Pulmonary artery endothelial cell (primary cell): Measurements from ENCODE around the gene HTD2. TPM values are rescaled to one million over a fixed set of nuclear protein-coding genes. Genes with fewer than 3 reads are reported as not detected.
"Not testable (repeated sequence)": the region's sequence is repeated elsewhere in the genome, so short reads cannot be mapped to it uniquely, and the experiment has no call there.

Experiments
- DNase-seq: peaks from one replicate; pipeline ENCODE4 v3.0.0-alpha.2; 2011; ENCODE audit warnings: low read depth, low spot score
- total RNA-seq: library from RNA; depleted of rRNA; stranded (reverse); fragments of >200 nt; gene quantifications from 2 replicates; pipeline ENCODE4 v1.2.3, GENCODE V29; 2014

The HTD2 gene
- total RNA-seq, 1 donor from 2014 or later: 5.4 TPM

DNA sequence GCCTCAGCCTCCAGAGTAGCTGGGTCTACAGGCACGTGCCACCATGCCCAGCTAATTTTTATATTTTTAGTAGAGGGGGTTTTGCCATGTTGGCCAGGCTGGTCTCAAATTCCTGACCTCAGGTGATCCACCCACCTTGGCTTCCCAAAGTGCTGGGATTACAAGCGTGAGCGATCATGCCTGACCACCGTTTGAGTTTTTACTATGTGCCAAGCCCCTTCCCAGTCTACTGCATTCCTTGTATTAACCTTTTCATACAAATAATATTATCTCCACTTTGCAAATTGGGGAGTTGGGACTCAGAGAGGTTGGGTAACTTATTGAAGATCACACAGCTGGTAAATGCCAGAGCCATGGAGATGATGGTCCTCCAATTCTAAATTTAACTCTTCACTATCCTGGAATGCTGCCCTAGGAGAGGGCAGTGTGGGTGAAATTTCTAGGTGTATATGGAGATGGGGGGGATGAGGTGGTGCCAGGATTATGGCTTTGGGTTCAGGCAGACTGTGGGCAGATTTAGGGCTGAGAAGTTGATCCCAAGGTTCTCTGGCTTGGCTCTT lies 25.4 kb downstream of the HTD2 start:
- no peak for DNase-seq

DNA sequence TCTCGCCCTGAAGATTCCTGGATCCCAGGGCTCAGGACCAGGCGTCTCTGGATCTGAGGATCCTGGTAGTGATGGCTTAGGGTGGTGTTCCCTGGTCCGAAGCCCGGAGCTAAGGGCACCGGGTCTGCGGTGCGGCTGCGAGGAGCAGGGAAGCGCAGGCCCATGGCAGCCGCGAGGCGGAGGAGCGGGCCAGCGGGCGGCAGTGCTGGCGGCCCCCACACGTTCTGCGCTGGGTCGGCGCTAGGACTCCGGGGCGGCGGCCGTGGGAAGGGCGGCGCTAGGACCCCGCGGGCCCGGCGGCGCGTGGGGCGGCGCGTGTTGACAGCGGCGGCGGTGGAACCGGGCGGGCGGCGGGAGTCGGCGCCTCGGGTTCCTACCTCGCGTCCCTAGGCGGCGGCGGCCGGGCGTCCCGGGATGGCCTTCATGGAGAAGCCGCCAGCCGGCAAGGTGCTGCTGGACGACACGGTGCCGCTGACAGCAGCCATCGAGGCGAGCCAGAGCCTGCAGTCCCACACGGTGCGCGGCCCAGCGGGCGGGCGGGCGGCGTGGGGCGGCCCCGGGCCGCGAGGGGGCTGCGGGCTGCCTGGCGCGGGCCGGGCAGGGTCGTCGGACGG lies 26.4 kb downstream of the HTD2 start, which contains the start of gene PXK:
Gene PXK, plus strand, starts transcription at position 318 of the 614 bp plus-strand sequence. Its CDS starts 97 bp downstream, at position 415.
- no peak for DNase-seq

DNA sequence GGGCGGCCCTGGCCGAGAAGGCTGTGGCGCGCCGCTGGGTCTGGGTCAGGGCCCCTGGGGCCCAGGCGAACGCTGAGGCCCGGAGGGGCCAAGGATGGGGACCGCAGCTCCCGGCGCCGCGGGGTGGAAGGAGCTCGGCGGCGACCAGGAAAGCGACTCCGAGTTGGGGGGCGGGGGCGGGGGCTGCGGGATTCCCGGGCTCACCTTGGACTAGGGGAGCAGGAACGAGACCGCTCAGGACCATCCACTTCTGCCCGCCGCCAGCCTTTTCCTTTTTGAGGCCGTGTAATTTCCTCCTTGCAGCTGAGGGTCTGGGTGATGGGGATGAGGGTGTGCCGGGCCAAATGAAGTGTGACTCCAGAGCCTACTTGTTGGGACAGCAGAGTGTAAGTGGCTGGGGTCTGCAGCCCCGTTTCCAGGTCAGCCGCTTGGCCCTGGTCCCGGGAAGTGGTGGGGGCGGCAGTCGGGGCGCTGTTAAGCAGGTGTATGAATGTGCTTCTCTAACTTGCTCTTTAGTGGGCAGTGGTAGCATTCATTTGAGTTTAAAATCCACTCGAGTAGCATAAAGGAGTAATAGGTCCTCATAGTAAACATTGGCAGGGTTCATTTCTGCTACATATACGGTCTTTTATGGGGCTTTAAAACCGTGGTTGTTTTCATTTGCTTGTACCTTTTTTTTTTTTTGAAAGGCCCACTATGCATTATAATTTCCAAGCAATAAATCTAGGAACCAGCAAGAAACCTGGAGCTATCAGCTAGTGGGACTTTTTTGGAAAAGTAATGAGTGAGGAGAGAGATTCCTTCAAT lies 27.1 kb downstream of the HTD2 start:
- no peak for DNase-seq

DNA sequence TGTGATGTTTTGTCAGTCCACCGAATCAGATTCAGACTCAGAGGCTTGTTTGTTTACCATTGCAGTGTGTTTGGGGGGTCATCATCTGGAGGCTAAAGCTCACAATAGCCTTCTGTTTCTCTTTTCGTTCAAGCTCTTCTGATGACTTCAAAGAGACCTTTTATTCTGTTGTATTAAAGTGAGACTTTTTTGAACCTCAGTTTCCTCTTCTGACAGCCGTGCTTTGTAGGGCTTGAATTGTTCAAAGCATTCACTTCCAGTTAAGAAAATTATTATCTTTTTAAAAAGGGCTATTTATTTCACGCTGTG lies 27.6 kb downstream of the HTD2 start:
- no peak for DNase-seq

DNA sequence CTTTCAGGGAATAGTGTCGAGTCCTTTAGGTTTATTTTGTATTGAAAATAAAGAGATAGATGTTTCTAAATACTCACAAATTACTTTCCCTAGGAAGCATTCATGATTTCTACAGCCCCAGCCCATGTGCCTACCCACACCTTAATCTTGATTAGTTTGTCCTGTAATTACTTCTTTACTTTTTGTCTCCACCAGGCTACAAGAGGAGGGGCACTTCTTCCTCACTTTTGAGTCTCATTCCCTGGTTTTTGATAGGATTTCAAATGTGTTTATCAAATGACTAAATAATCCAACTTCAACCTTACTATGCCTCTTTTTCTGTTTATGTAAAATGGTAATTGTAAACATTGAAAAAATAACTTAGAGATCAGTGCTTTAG lies 28.2 kb downstream of the HTD2 start:
- DNase-seq: no peak

DNA sequence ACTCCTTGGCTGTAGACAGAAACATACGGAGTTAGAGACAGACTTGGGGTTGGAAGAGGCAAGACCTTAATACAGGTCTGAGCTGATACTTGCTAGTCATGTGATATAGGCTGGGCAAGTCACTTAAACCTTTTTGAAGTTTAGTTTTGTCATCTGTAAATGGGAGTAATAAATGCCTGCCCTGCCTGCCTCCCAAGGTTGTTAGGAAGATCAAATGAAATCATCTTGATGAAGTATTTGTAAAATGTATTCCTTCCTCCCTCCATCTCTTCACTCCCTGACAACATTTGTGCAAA lies 29.3 kb downstream of the HTD2 start:
- DNase-seq: no peak

DNA sequence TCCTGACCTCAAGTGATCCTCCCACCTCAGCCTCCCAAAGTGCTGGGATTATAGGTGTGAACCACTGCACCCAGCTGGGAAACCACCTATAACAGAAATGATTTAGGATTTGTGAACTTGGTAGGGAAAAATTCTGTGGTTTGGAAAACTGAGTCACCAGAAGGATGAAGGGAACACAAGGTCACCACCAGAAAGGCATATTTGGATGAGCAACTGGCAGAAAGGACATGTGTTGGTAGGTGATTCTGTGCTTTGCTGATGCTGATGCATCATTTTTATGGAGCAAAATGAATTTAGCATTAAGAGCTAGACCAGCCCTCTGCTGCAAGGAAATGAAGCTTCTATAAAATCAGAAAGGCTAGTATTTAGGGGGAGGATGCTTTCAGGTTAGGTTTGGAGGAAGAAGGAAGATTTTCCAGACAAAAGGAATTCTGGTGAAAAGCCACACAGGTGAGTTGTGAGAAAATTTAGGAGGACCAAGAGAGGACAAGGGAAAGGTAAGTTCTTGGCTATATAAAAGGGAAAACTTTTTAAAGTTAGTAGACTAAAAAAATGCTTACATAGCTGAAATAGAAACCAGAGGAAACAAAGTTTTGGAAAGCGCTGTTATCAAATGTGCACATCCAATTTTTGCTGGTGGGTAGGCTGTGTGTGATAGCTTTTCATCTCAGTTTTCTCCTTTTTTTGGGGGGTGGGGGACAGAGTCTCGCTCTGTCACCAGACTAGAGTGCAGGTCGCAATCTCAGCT lies 30.0 kb downstream of the HTD2 start:
- DNase-seq: no peak

DNA sequence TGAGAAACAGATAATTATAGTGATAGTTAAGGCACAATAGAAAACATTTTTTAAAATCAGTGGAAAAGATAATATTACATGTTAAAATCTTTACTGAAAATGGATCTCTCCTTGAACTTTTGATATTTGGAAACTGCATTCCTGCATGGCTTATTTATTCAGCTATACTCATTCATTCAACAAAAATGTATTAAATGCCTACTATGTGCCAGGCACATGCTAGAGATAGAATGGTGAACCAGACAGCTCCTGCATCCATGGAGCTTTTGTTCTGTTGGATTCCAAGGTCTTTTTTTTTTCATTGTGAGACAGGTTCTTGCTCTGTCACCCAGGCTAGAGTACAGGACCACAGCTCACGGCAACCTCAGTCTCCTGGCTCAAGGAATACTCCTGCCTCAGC lies 30.9 kb downstream of the HTD2 start:
- no peak for DNase-seq

DNA sequence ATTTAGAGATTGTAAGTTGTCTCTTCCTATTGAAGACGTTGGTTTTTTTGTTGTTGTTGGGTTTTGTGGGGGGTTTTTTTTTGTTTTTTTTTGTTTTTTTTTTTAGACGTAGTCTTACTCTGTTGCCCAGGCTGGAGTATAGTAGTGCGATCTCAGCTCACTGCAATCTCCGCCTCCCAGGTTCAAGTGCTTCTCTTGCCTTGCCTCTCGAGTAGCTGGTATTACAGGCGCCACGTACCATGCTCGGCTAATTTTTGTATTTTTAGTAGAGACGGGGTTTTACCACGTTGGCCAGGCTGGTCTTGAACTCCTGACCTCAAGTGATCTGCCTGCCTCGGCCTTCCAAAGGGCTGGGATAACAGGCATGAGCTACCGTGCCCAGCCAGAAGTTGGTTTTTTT lies 32.8 kb downstream of the HTD2 start:
- not testable (repeated sequence) for DNase-seq

DNA sequence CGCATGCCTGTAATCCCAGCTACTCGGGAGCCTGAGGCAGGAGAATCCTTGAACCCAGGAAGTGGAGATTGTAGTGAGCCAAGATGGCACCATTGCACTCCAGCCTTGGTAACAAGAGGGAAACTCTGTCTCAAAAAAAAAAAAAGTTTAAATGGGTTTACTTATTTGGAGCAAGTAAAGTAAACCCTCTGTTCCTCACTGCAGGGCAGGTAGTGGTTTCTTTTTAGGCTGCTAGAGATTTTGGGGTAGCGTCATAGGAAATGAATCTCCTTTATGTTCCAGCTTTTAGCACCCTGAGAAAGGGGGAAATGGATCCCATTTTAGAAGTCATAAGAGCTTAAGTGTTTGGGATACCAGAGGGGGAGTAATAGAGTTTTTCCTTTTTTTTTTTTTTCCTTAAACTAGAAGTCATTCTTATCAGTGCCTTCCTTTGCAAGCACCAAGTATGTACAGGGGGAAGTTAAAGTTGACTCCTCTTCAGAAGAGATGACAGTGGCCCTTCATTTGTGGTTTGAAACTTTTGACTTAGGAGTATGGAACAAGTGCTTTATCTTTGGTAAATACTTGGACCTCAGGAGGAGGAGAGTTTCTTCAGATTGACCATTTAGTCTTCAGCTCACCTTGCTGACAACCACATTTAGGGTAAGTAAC lies 34.4 kb downstream of the HTD2 start:
- no peak for DNase-seq

DNA sequence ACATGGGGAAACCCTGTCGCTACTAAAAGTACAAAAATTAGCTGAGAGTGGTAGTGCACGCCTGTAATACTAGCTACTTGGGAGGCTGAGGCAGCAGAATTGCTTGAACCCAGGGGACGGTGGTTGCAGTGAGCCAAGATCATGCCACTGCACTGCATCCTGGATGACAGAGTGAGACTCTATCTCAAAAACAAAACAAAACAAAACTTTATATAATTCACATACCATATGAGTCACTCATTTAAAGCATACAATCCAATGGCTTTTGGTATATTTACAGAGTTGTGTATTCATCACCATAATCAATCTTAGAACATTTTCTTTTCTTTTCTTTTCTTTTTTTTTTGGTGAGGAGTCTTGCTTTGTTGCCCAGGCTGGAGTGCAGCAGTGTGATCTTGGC lies 35.1 kb downstream of the HTD2 start:
- DNase-seq: no peak

DNA sequence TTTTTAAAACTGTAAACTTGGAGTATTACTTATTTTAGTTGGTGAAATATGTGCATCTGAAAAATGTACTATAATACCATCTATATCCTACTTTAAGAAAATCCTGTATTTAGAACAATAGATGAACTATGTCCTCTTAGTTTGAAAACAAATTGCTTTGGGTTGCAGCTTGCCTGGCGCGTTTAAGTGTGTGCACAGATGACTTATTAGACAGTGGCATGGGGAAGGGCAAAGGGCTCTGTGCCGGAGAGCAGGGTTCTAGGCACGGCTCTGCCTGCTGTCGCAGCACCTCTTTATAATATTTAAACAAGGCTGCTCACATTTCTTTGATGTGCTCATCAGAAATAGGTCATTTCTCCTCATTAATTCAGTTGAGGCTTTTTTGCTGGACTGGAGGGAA lies 36.4 kb downstream of the HTD2 start:
- DNase-seq: no peak

DNA sequence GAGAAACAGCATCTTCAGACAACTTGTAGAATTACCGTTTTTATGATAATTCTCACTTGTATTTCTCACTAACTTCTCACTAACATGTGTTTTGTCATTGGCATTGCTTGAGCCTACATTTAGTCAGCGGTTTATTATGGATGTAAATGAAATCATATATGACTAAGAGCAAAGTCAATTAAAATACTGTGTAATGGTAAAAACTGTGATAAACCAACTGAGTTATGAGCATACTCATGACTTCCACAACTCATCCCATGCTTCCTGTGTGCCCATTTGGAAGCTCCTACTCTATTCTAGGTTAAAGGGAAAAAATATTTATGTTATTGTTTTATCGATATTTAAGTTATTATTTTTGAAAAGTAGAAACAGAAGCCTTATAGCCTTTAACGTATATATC lies 39.1 kb downstream of the HTD2 start:
- DNase-seq: no peak

DNA sequence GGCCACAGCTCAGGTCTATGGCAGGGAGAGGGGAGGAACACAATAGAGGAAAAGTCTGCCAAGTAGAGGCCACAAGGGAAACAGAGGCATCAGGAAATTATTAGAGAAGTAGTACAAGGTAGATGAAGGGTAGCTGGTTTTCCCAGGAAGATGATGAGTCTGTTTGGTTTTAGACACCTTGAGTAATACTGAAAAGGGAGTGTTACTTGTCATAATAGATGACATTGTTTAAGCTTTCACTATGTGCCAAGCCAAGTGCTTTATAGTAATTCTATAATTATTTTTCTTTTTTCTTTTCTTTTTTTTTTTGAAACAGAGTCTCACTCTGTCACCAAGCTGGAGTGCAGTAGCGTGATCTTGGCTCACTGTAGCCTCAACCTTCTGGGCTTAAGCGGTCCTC lies 40.0 kb downstream of the HTD2 start:
- no peak for DNase-seq

DNA sequence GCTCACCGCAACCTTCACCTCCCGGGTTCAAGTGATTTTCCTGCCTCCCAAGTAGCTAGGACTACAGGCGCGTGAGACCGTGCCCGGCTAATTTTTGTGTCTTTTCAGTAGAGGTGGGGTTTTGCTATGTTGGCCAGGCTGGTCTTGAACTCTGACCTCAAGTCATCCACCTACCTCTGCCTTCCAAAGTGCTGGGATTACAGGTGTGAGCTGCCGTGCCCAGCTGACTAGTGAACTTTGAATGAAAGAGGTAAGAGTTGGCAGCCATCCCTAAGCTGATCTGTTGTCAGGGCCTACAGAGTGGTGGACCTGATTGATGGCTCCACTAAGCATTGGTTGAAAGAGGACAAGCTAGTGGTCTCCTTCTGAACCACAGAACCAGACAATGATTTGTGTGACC lies 41.7 kb downstream of the HTD2 start:
- DNase-seq: no peak

DNA sequence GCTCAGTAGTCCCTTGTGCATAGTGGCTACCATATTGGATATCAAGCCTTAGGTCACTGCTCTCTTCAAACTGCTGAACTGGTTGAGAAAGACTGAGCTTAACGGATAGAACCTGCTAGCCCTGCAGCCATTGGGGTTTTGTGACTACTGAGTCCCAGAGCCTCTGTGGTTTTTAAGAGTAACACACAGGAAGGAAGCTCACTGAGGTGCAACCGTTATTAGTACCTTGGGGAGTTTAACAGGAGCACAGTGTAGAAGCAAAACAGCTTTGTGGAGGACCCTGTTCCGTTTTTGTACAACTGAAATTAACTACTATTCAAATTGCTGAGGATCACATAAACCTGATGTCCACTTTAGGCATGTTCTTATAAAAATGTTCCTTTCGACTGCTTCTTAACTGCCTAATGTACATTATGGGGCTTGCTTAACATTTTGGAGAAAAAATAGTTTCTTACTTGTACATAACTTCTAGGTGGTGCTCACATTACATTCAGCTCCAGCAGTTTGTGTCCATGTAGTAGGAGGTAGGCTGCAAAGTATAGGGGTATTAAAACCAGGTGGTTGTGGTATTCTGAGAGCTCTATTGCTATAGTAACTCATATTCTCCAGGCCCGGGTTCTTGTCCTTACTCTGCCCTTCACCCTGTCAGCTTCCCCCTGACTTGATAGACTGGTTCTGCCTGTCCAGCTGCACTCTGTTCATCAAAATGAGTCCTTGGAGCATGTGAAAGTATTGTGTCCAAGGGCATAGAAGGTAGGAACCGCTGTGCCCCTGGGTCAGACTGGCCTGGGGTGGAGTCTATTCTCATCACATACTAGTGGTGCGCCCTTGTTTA lies 43.7 kb downstream of the HTD2 start:
- no peak for DNase-seq

DNA sequence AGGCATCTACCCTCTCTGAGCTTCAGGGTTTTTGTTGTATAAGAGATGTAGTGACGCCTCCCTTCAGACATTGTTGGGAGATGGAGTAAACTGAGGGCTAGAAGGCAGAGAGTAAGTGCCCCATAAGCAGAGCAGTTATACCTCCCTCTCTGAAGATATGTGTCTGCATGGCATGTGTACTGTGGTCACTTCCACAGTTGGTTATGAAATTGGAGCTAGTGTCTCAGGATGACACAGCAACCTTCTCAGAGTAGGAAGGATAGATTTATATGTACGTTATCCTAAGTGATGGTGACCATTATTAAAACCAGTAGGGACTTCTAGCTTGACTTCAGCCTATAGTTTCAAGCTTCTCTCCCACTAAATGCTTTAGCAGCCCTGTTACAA lies 44.3 kb downstream of the HTD2 start:
- no peak for DNase-seq

DNA sequence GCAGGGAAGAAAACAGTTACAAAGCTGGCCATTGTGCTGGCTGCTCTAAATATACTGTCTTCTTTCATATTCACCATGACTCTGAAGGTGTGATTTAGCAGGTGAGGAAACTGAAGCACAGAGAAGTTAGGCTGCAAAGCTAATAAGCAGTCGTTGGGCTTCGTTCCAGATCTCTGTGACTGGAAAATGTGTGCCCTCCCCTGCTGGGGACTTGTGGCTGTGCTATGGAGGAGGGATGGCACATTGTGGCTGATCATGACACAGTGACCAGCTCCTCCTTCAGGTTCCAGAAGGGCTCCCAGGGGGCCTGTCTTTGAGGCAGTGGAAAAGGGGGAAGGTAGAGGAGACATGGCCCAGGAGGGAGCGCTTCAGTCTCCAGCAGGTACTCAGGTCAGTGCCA lies 45.6 kb downstream of the HTD2 start:
- DNase-seq: no peak

DNA sequence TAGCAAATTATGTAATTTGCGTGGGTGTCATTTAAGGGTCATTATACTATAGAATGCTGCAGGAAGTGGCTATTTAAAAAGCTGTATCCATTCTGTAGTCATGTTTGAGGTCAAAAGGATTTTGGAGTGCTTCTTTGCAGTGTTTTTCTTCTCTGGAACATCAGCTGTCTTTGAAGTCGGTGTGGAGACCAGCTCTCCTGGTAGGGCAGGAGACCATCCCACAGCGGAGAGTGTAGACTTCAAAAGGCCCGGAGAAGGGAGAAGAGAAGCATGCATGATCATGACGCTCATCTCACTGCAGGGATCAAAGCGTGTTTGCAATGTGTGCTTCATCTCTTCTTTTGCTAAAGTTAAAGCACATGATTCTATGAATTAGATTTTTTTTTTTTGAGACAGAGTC lies 46.3 kb downstream of the HTD2 start:
- no peak for DNase-seq

DNA sequence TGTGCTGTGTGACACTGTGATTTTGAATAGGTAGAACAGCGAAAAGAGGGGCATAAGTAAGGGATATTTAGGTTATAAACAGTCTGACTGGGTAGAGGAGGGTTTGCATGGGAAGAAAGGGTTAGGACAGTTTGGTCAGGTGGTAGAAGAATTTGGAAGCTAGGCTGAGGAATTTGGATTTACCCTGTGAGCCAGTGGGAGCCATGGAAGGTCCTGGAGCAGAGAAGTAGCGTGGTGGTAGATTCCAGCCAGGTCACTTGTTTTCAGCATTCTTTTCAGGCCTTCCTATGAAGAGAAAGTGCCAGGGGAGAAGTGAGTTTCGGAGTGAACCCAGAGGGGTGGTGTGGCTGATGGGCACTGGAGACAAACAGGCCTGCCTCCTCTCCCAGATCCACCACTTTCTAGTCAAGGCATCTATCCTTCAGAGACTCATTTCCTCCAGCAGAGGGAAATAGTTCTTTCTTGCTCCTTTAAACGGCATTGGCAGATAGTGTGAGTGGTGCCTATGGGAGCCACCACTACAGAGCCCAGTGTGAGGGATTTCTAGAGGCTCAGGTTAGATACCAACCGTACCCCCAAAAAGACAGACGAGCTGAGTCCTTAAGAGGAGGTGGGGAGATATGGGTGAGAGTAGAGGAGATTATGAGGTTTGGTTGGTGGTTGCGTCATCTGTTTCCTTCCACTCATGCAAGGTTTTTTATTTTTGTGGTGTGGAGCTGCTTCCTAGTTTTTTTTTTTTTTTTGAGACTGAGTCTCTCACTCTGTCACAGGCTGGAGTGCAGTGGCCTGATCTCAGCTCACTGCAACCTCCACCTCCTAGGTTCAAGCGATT lies 47.6 kb downstream of the HTD2 start:
- no peak for DNase-seq
